HepG2 (cell line): ENCODE data around the gene TAMALIN. TPM values are rescaled to one million over a fixed set of nuclear protein-coding genes. Genes with fewer than 3 reads are reported as not detected.

Experiments
- ATAD3A ChIP-seq: sonication (generic); formaldehyde crosslinking; IDR thresholded peaks from 2 replicates; pipeline ENCODE4 v1.4.0; 2020; ENCODE audit warnings: missing genetic modification reagents
- ESRRA ChIP-seq: sonication (generic); formaldehyde crosslinking; IDR thresholded peaks from 2 replicates; pipeline ENCODE4 v1.5.1; 2020; ENCODE audit warnings: mild to moderate bottlenecking, low read depth, missing genetic modification reagents
- GZF1 ChIP-seq: sonication (generic); formaldehyde crosslinking; IDR thresholded peaks from 2 replicates; pipeline ENCODE4 v1.5.1; 2020; ENCODE audit warnings: mild to moderate bottlenecking, missing genetic modification reagents
- ISL2 ChIP-seq: sonication (generic); formaldehyde crosslinking; IDR thresholded peaks from 2 replicates; pipeline ENCODE4 v1.5.0; 2020; ENCODE audit warnings: missing genetic modification reagents
- JUN ChIP-seq: sonication (generic); formaldehyde crosslinking; IDR thresholded peaks from 2 replicates; pipeline ENCODE4 v1.4.0; 2020; ENCODE audit warnings: mild to moderate bottlenecking, missing genetic modification reagents
- MAFK ChIP-seq, 2 experiments: IDR thresholded peaks in 1 of 2; conservative IDR thresholded peaks in 1 of 2; 2 replicates each; pipeline ENCODE4 v1.6.1; 2011; ENCODE audit warnings: improper control_type of control experiment in 2 of 2, low read length in 2 of 2
- TOE1 ChIP-seq: sonication (generic); formaldehyde crosslinking; IDR thresholded peaks from 2 replicates; pipeline ENCODE4 v1.4.0; 2020; ENCODE audit warnings: mild to moderate bottlenecking, missing genetic modification reagents
- ZFP82 ChIP-seq: sonication (generic); formaldehyde crosslinking; IDR thresholded peaks from 2 replicates; pipeline ENCODE4 v1.5.1; 2020; ENCODE audit warnings: mild to moderate bottlenecking, missing genetic modification reagents, borderline replicate concordance
- ZNF720 ChIP-seq: sonication (generic); formaldehyde crosslinking; IDR thresholded peaks from 2 replicates; pipeline ENCODE4 v1.4.0; 2020; ENCODE audit warnings: missing genetic modification reagents
- polyA plus RNA-seq, 8 experiments: library from polyadenylated mRNA; depleted of rRNA in 3 of 8; stranded (reverse) in 7 of 8; unstranded in 1 of 8; fragments of >200 nt; fragmentation: Illumina TruSeq in 4 of 8; extraction: Trizol in 4 of 8; gene quantifications; 2 replicates each; pipeline versions ENCODE4 v1.2.1 to v1.2.3, GENCODE V29; 2011 to 2016; ENCODE audit warnings: low read depth in 4 of 8, missing spikeins in 1 of 8, mixed read lengths in 1 of 8; ENCODE audit not compliant: insufficient read depth in 1 of 8
- total RNA-seq, 5 experiments: library from RNA; depleted of rRNA; stranded (reverse); fragments of >200 nt; fragmentation: Illumina TruSeq; extraction: Trizol; gene quantifications; 2 replicates each; pipeline ENCODE4 v1.2.3, GENCODE V29; 2016; ENCODE audit warnings: low read depth in 1 of 5
- TF ChIP-seq, protein P1 (sequence below), 2 experiments: fragments of 450-650 bp in 1 of 2; sonication (generic) in 1 of 2; formaldehyde crosslinking in 1 of 2; IDR thresholded peaks; 2 replicates each; pipeline versions ENCODE4 v1.6.1 to v1.8.0; 2016 to 2022; ENCODE audit warnings: antibody characterized with exemption in 1 of 2, mild to moderate bottlenecking in 1 of 2, missing genetic modification reagents in 1 of 2
- TF ChIP-seq, protein P2 (sequence below): sonication (generic); formaldehyde crosslinking; IDR thresholded peaks from 2 replicates; pipeline ENCODE4 v1.4.0; 2020; ENCODE audit warnings: mild to moderate bottlenecking, missing genetic modification reagents
- TF ChIP-seq, protein P3 (sequence below): sonication (generic); formaldehyde crosslinking; IDR thresholded peaks from 2 replicates; pipeline ENCODE4 v1.4.0; 2020; ENCODE audit warnings: missing genetic modification reagents, borderline replicate concordance
- TF ChIP-seq, protein P4 (sequence below): IDR thresholded peaks from 2 replicates; pipeline ENCODE4 v1.6.1; 2016; ENCODE audit warnings: mild to moderate bottlenecking

TAMALIN gene
- total and polyA plus RNA-seq, 2 of the 13 experiments (the other 11 are each of a cell fraction or from before 2014, with no cell fraction given), result 2.9 to 10.9 TPM

DNA sequence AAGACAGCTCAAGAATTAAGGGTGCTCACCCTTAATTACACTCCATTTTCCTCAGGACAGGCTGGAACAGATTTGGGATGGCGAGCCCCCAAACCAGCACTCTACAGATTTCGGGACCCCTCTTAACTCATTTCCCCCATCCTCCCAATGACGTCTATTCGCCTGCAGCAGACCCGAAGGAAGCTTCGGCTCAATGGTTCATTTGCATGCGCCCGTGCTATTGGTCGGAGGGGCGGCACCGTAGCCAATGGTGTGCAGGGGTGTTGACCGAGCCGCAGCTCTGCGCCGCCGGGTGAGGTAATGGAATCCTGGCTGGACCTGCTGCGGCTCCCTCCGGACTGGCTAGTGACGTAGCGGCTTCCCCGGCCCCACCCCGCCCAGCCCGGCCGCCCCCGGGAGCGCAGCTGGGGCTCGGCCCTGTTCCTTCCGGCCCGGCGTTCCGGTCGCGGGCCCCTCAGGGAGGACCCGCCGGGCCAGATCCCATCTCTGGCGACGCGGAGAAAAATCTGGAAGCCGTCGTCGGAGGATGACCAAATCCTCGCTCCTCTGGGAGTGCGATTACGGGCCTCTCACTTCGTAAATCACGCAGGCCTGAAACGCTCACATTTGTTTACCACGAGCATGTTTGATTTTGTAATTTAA lies 26.2 kb downstream of the TAMALIN start (continued):
- TF ChIP-seq, protein P1, sequence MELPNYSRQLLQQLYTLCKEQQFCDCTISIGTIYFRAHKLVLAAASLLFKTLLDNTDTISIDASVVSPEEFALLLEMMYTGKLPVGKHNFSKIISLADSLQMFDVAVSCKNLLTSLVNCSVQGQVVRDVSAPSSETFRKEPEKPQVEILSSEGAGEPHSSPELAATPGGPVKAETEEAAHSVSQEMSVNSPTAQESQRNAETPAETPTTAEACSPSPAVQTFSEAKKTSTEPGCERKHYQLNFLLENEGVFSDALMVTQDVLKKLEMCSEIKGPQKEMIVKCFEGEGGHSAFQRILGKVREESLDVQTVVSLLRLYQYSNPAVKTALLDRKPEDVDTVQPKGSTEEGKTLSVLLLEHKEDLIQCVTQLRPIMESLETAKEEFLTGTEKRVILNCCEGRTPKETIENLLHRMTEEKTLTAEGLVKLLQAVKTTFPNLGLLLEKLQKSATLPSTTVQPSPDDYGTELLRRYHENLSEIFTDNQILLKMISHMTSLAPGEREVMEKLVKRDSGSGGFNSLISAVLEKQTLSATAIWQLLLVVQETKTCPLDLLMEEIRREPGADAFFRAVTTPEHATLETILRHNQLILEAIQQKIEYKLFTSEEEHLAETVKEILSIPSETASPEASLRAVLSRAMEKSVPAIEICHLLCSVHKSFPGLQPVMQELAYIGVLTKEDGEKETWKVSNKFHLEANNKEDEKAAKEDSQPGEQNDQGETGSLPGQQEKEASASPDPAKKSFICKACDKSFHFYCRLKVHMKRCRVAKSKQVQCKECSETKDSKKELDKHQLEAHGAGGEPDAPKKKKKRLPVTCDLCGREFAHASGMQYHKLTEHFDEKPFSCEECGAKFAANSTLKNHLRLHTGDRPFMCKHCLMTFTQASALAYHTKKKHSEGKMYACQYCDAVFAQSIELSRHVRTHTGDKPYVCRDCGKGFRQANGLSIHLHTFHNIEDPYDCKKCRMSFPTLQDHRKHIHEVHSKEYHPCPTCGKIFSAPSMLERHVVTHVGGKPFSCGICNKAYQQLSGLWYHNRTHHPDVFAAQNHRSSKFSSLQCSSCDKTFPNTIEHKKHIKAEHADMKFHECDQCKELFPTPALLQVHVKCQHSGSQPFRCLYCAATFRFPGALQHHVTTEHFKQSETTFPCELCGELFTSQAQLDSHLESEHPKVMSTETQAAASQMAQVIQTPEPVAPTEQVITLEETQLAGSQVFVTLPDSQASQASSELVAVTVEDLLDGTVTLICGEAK (IDR thresholded peaks at IDR 0.05), result no peak
- TF ChIP-seq, protein P1 (CRISPR knock-in tag; IDR thresholded peaks at IDR 0.05), result no peak
- no peak for TF ChIP-seq JUN (CRISPR knock-in tag)
- peak; percentile 63; the same call in 1 of the 2 replicates for TF ChIP-seq ZFP82 (CRISPR knock-in tag)
- TF ChIP-seq ESRRA (CRISPR knock-in tag), result no peak
- no peak for TF ChIP-seq MAFK (conservative IDR thresholded peaks at IDR 0.05 in 1 of 2, IDR thresholded peaks at IDR 0.05 in 1 of 2; ENCODE audit: low read length in 2 of 2)
- TF ChIP-seq ISL2 (CRISPR knock-in tag), result peak; percentile 65; the same call in 1 of the 2 replicates
- TF ChIP-seq GZF1 (CRISPR knock-in tag), result no peak
- TF ChIP-seq, protein P2, sequence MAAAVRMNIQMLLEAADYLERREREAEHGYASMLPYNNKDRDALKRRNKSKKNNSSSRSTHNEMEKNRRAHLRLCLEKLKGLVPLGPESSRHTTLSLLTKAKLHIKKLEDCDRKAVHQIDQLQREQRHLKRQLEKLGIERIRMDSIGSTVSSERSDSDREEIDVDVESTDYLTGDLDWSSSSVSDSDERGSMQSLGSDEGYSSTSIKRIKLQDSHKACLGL (CRISPR knock-in tag), result no peak
- TF ChIP-seq, protein P3, sequence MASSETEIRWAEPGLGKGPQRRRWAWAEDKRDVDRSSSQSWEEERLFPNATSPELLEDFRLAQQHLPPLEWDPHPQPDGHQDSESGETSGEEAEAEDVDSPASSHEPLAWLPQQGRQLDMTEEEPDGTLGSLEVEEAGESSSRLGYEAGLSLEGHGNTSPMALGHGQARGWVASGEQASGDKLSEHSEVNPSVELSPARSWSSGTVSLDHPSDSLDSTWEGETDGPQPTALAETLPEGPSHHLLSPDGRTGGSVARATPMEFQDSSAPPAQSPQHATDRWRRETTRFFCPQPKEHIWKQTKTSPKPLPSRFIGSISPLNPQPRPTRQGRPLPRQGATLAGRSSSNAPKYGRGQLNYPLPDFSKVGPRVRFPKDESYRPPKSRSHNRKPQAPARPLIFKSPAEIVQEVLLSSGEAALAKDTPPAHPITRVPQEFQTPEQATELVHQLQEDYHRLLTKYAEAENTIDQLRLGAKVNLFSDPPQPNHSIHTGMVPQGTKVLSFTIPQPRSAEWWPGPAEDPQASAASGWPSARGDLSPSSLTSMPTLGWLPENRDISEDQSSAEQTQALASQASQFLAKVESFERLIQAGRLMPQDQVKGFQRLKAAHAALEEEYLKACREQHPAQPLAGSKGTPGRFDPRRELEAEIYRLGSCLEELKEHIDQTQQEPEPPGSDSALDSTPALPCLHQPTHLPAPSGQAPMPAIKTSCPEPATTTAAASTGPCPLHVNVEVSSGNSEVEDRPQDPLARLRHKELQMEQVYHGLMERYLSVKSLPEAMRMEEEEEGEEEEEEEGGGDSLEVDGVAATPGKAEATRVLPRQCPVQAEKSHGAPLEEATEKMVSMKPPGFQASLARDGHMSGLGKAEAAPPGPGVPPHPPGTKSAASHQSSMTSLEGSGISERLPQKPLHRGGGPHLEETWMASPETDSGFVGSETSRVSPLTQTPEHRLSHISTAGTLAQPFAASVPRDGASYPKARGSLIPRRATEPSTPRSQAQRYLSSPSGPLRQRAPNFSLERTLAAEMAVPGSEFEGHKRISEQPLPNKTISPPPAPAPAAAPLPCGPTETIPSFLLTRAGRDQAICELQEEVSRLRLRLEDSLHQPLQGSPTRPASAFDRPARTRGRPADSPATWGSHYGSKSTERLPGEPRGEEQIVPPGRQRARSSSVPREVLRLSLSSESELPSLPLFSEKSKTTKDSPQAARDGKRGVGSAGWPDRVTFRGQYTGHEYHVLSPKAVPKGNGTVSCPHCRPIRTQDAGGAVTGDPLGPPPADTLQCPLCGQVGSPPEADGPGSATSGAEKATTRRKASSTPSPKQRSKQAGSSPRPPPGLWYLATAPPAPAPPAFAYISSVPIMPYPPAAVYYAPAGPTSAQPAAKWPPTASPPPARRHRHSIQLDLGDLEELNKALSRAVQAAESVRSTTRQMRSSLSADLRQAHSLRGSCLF (CRISPR knock-in tag), result no peak
- no peak for TF ChIP-seq ATAD3A (CRISPR knock-in tag)
- TF ChIP-seq TOE1 (CRISPR knock-in tag), result no peak
- TF ChIP-seq ZNF720 (CRISPR knock-in tag), result no peak
- TF ChIP-seq, protein P4, sequence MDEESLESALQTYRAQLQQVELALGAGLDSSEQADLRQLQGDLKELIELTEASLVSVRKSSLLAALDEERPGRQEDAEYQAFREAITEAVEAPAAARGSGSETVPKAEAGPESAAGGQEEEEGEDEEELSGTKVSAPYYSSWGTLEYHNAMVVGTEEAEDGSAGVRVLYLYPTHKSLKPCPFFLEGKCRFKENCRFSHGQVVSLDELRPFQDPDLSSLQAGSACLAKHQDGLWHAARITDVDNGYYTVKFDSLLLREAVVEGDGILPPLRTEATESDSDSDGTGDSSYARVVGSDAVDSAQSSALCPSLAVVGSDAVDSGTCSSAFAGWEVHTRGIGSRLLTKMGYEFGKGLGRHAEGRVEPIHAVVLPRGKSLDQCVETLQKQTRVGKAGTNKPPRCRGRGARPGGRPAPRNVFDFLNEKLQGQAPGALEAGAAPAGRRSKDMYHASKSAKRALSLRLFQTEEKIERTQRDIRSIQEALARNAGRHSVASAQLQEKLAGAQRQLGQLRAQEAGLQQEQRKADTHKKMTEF (CRISPR knock-in tag), result peak; percentile 55; the same call in 1 of the 2 replicates
